Measurements from ENCODE around the gene GATD1.
"Not testable (repeated sequence)": the region's sequence is repeated elsewhere in the genome, so short reads cannot be mapped to it uniquely, and the experiment has no call there.

GATD1 gene

DNA sequence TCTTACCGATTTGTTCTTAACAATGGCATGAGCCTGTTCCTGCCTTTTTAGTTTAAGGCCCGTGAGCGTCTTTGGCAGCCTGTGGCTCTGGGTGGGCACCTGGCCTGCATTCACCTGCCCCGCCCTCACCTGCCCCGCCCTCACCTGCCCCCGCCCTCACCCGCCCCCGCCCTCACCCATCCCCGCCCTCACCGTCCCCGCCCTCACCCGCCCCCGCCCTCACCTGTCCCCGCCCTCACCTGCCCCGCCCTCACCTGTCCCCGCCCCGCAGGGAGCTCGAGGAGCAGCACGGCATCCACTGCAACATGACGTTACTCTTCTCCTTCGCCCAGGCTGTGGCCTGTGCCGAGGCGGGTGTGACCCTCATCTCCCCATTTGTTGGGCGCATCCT, 14.2 kb downstream of the GATD1 start:
- DNase-seq, result no peak

DNA sequence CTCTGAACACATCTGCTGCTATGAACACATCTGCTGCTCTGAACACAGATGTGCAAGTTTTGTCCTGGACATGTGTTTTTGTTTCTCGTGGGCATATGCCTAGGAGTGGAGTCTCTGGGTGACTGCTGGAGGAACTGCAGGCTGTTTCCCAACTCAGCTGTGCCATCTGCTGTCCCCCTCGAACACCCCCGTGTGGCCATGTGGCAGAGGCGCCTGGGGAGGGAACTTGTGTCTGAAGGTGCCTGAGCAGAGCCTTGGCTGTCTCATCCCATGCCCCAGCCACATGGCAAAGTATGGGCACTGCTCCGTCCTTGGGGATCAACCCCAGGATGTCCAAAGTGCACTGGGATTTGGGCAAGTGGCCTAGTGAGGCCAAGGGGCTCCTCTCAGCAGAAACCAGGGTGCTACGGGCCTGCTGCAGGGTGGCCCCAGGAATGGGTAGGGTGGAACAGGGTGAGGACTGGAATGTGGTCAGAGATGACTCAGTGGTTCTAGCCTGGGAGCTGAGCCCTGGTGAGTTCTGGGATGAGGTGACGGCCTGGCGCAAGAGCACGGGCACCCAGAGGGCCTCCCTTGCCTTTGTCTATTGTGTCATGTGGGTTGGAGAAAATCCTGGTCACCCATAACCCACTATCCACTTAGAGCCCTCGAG, 14.7 kb downstream of the GATD1 start:
- DNase-seq, result peak; percentile 49

DNA sequence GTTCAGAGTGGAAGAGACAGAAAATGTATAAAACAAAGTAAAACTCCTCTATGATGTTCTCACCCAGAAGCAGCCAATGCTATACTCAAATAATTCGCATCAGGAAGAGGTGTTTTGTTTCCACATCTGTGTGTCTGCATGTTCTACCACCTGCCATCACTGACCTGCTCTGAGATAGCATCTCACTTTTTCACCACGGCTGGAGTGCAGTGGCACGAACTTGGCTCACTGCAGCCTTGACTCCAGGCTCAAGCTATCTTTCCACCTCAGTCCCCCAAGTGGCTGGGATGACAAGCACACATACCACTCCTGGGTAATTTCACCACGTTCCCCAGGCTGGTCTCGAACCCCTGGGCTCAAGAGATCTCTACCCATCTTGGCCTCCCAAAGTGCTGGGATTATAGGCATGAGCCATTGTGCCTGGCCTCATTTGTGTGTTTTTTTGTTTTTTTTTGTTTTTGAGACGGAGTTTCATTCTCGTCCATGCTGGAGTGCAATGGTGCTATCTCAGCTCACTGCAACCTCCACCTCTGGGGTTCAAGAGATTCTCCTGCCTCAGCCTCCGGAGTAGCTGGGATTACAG, 15.7 kb downstream of the GATD1 start:
- DNase-seq, result no peak

- no peak for DNase-seq
These were observed 17.1 kb downstream of the GATD1 start for GRCh38 chr11:760236-760635.

GRCh38 chr11:749731-750130, 27.6 kb downstream of the GATD1 start:
- no peak for DNase-seq

DNA sequence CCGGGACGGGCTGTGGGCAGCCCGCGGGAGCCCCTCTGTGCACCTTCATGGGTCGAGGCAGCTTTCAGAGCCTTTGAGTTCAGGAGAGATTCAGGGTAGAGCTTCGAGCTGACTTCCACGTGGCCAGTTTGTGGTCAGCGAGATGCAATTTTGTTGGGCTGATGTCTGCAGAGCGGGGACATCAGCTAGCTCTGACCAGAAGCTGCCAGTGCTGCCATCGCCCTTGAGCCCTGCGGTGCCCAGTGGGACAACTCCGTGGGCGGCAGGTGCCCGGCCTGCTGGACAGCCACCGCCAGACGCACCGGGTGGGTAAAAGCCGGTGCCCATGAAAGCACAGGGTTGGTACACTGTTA, 29.3 kb downstream of the GATD1 start:
- peak; percentile 23 for DNase-seq

DNA sequence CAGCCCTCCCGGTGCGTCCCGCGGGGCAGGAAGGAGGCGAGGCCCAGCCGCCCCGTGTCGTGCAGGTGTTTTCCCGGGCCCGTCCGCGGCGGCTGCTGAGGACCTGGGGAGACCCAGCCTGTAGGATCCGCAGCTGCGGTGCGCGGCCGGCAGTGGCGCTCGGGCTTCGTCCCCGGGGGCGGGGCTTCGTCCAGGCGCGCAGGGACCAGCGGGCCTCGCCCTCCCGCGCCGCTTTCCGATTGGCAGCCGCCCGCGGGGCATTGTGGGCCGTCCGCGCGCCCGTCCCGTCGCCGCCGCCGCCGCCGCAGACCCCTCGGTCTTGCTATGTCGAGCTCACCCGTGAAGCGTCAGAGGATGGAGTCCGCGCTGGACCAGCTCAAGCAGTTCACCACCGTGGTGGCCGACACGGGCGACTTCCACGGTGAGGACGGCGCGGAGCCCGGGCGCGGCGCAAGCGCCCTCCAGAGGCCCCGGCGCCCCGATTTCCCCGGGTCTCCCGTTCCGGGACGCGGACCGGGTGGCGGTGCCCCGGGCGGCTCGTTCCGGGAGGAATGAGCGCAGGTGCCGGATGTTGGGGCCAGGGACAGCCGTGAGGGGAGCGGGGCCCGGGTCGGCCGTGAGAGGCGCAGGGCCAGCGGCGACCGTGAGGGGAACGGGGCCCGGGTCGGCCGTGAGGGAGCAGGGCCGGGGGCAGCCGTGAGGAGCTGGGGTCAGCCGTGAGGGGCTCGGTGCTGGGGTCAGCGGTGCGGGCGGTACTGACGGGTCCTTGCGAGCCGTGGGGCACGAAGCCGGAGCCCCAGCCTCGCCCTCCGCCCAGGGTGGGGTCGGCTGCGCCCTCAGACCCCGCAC, 29.9 kb downstream of the GATD1 start, which contains the start of gene TALDO1:
TALDO1 (plus strand) TSS at position 307 of the 849 bp plus-strand sequence; CDS start at position 325, 18 bp downstream.
- peak; percentile 96 for DNase-seq

DNA sequence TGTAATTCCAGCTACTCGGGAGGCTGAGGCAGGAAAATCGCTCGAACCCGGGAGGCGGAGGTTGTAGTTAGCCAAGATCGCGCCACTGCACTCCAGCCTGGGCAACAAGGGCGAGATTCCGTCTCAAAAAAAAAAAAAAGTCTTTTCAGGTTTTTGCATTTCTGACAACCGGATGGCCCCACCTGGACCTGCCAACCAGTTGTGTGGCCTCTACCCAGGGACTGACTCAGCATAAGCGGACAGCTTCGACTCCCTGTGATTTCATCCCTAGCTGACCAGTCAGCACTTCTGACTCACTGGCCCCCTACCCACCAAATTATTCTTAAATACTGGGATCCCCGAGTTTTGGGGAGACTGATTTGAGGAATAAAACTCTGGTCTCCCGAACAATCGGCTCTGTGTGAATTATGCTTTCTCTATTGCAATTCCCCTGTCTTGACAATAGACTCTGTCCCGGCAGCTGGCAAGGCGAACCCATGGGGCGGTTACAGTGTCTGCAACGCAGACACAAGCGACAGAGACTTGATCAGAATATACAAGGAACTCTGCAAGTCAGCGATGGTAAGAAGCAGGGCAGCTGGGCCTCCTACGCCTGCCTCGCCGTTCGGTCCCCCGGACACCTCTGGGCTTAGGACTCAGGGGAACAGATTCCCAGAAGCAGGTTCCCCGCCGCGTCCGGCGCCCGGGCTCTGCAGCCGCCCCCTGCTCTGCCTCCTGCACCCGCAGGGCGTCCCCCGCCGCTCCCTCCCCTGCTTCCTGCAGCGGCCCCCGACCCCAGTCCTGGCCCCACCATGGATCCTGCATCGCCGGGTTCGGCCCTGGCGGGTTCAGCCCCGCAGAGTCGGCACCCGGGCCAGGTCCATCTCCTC, 30.8 kb downstream of the GATD1 start:
- peak; percentile 71 for DNase-seq

- no peak for DNase-seq
These were observed 31.9 kb downstream of the GATD1 start for GRCh38 chr11:745428-745827.

GRCh38 chr11:742571-743201, 34.6 kb downstream of the GATD1 start:
- no peak for DNase-seq

DNA sequence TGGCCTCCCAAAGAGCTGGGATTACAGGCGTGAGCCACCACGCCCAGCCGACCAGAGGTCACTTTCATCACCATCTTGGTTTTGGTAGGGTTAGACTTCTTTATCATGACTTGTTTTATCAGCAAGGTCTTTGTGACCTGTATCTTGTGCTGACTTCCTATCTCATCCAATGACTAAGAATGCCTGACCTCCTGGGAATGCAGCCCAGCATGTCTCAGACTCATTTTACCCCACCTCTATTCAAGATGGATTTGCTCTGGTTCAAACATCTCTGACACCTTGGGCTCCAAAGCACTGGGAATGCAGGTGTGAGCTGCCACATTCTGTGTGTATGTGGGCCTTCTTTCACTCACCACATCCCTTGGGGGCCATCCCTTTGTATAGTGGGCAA, 35.1 kb downstream of the GATD1 start:
- DNase-seq, result no peak

DNA sequence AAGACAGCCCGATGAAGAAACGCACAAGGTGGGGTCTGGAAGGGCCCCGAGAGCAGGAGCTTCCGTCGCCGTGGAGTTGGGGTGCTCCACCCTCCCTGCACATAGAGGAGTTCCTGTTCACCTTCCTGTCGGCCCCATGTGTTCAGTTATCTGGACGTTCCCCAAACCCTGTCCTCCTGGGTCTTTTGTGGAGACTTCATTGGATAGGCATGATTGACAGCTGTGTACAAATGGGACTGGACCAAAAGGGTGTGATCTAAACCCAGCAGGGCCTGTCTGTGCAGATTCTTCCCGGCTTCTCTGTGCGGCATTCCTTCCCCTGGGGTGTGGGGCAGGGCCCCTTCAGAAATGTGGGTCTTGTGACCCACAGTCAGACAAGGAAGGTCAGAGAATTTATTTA, 39.4 kb downstream of the GATD1 start:
- not testable (repeated sequence) for DNase-seq

DNA sequence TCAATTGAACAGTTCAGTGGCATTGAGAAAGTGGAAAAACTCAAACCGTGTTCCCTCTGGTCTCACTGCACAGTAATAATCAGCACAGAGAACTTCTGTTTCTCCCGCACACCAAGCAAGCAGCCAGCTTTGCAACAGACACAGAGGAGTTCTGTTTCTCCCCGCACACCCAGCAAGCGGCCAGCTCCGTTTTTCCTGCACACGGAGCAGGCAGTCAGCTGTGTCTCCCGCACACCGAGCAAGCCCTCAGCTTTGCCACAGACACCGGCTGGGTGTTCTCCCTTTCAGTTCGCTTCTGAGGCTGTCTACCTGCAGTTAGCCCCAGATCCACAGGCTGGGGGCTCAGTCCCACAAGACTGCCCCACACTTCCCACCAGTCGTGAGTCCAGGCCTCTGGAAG, 39.9 kb downstream of the GATD1 start:
- DNase-seq, result no peak

- DNase-seq, result not testable (repeated sequence)
These were observed 42.7 kb downstream of the GATD1 start for GRCh38 chr11:734541-734940.

- no peak for DNase-seq
These were observed 44.2 kb downstream of the GATD1 start for GRCh38 chr11:733072-733471.

GRCh38 chr11:729492-730074, 47.7 kb downstream of the GATD1 start:
- no peak for DNase-seq

GRCh38 chr11:728901-729491, 48.3 kb downstream of the GATD1 start:
- no peak for DNase-seq

- DNase-seq, result peak; percentile 84
These were observed 49.2 kb downstream of the GATD1 start for GRCh38 chr11:727859-728748.

GRCh38 chr11:727281-727701, 50.0 kb downstream of the GATD1 start:
- no peak for DNase-seq

All from eye (tissue), 1 donor.